Activated CD4-positive, alpha-beta T cell treated with anti-CD3 and anti-CD28 coated beads, Interleukin-2, Interleukin-6, amounts not matched to agents 100 ng/mL and 50 ng/mL, durations not matched to agents 16 hours and 8 hours (primary cell): Measurements from ENCODE around the gene TSC2.

ENCODE experiments used
- DNase-seq: peaks from one replicate; pipeline ENCODE4 v3.0.0-alpha.2; 2020

Gene TSC2

DNA sequence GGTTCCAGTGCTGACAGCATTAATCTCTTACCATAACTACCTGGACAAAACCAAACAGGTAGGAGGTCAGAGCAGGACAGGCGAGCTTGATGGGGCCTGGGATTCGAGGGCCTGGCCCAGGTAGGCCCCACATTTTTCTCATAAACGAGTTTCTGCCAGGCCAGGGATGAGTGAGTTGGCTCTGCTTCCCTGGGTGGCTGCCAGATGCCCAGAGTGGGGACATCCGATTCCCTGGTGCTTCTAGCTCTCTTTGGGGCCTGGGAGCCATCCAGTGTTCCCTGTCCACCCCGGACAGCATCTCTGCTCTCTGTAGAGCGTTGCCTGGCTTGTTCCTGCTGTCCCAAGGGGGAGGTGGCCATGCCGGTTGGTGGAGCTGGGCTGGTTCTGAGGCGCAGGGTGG, 25.1 kb downstream of the TSC2 start:
- no peak for DNase-seq

- DNase-seq = no peak
Observed at GRCh38 chr16:2074071-2074470, 26.3 kb downstream of the TSC2 start.

DNA sequence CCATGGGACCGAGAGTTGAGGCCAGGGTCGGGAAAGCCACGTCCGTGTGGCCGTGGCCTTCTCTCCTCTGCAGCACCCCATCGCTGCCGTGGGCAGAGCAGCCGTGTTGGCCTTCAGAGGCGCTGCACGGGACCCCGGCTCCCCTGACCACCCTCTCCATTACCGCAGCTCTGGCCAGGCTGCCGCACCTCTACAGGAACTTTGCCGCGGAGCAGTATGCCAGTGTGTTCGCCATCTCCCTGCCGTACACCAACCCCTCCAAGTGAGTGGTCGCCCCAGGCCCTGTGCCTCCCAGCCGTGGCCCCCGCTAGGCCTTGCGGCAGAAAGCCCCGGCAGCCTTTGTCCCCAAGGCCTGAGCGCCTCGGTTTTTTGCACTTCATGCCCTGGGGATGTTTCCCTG, 27.8 kb downstream of the TSC2 start:
- DNase-seq = no peak

- DNase-seq = no peak
Observed at GRCh38 chr16:2076072-2076865, 28.5 kb downstream of the TSC2 start.

- no peak for DNase-seq
Observed at GRCh38 chr16:2077016-2077415, 29.2 kb downstream of the TSC2 start.

DNA sequence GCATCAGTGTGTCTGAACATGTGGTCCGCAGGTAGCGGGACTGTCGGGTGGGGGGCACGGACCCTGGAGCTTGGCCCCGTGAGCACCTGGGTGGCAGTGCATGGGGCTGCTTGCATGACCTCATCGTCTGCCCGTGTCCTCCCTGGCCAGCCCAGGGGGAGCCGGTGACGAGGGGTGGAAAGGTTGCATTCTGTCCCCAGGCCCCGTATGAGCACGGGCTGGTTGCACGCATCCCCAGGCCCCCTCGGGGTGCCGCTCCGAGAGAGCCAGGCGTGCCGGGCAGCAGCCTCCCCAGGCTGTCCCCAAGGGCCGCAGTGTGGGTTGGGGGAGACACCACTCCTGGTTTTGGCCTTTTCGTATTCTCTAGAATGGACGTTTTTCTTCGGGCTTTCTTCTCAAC, 29.9 kb downstream of the TSC2 start:
- no peak for DNase-seq

- DNase-seq = no peak
Observed at GRCh38 chr16:2078096-2078495, 30.3 kb downstream of the TSC2 start.

GRCh38 chr16:2078691-2079090, 30.9 kb downstream of the TSC2 start:
- no peak for DNase-seq

DNA sequence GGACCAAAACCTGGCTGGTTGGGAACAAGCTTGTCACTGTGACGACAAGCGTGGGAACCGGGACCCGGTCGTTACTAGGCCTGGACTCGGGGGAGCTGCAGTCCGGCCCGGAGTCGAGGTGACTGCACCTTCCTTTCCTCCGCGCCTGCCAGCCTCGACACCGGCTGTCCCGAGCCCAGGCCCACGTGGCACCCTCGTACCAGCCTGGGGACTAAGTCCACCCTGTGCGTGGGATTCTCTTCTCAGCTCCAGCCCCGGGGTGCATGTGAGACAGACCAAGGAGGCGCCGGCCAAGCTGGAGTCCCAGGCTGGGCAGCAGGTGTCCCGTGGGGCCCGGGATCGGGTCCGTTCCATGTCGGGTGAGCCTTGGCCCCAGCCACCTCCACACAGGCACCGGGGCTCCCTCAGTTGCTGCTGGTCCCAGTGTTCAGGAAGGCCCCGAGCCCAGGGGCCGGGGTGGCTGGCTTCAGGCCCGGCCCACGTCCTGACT, 31.6 kb downstream of the TSC2 start:
- DNase-seq = no peak

DNA sequence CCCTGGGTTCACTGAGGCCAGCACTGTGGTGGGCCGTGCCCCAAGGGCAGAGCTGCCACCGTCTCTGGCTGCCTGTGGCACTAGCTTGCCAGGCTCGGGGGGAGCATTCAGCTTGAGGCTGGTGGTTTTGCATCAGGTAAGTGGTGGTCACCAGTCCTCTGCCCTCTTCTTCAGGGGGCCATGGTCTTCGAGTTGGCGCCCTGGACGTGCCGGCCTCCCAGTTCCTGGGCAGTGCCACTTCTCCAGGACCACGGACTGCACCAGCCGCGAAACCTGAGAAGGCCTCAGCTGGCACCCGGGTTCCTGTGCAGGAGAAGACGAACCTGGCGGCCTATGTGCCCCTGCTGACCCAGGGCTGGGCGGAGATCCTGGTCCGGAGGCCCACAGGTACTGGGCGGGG, 32.2 kb downstream of the TSC2 start:
- DNase-seq = no peak

GRCh38 chr16:2081201-2082084, 33.7 kb downstream of the TSC2 start:
- no peak for DNase-seq

DNA sequence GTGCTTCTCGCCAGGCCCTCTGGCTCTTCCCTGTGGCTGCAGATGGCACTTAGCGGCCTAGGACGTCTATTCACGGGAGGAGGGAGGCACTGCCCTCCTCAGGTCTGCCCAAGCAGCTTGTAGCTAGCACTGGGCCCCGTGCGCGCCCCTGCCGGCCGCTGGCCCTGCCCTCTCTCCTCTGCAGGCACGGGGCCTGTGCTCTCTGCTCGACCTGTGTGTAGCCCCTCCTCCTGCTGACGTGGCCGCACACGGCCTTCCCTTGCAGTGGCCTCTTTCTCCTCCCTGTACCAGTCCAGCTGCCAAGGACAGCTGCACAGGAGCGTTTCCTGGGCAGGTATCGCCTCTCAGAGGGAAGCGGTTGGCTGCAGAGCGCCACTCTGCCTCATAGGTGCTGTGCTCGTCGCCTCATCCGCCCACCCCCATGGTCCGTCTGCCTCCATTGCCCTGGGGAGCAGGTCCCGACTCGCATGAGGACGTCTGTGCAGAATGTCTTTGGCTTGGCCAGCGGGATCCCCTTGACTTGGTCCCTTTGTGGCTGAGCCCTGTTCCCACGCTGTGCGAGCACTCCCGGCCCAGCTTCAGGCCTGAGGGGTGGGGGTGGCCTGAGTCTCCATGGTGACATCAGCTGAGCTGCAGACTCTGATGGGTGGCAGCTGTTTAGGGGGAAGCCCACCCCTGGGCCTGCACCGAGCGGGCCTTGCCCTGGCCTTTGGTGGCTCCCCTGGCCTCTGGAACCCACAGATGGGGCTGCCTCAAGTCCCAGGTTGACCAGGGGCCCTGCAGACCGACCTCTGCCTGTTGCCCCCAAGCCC, 34.6 kb downstream of the TSC2 start:
- DNase-seq = no peak

- DNase-seq = no peak
Observed at GRCh38 chr16:2082983-2083364, 35.2 kb downstream of the TSC2 start.

GRCh38 chr16:2083409-2083808, 35.6 kb downstream of the TSC2 start:
- DNase-seq = no peak

- DNase-seq = no peak
Observed at GRCh38 chr16:2083876-2084780, 36.3 kb downstream of the TSC2 start.

GRCh38 chr16:2084895-2085625, 37.3 kb downstream of the TSC2 start:
- DNase-seq = no peak

DNA sequence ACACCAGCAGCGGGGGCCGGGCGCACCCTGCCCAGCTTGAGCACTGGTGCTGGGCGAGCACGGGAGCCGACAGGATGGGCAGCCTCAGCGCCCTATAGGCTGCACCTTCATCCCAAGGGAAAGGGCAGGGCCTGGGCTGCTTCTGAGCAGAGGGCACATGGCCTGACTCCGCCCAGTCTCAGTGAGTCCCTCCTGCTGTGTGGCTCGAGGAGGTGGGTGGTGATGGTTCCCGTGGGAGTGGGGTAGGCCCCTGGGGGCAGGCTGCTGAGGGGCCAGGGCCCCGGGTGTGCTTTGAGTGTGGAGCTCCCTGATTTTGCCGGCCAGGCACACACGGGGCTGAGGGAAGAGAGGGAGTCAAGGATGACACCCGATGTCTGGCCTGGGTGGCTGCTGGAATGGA, 37.9 kb downstream of the TSC2 start:
- DNase-seq = no peak

DNA sequence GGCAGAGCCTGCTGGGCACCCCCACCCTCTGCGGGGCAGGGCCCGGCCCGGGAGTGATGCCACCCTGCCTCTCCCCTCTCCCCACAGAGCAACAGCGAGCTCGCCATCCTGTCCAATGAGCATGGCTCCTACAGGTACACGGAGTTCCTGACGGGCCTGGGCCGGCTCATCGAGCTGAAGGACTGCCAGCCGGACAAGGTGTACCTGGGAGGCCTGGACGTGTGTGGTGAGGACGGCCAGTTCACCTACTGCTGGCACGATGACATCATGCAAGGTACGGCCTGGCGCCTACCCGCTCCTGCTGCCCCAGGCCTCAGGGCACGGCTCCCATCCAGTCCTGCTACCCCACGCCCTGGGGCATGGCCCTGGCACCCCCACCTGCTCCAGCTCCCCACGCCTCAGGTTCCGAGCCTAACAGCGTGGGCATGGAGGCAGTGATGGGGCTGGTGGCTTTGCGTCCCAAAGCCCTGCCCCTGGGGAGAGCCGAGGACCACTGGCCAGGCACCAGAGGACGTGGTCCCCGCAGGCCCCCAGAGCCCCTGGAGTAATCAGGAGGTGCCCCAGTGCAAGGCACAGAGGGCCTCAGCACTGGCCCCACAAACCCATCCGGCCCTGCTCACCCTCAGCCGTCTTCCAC, 38.4 kb downstream of the TSC2 start:
- no peak for DNase-seq

GRCh38 chr16:2086812-2087747, 39.3 kb downstream of the TSC2 start:
- DNase-seq = no peak
